ENCODE results near the gene GMDS.

- TF ChIP-seq, protein P1, sequence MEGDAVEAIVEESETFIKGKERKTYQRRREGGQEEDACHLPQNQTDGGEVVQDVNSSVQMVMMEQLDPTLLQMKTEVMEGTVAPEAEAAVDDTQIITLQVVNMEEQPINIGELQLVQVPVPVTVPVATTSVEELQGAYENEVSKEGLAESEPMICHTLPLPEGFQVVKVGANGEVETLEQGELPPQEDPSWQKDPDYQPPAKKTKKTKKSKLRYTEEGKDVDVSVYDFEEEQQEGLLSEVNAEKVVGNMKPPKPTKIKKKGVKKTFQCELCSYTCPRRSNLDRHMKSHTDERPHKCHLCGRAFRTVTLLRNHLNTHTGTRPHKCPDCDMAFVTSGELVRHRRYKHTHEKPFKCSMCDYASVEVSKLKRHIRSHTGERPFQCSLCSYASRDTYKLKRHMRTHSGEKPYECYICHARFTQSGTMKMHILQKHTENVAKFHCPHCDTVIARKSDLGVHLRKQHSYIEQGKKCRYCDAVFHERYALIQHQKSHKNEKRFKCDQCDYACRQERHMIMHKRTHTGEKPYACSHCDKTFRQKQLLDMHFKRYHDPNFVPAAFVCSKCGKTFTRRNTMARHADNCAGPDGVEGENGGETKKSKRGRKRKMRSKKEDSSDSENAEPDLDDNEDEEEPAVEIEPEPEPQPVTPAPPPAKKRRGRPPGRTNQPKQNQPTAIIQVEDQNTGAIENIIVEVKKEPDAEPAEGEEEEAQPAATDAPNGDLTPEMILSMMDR (conservative IDR thresholded peaks at IDR 0.05; ENCODE audit: low read length), result no peak
- no peak for TF ChIP-seq EZH2phosphoT487 (IDR thresholded peaks at IDR 0.05; ENCODE audit: borderline replicate concordance)
Measured at GRCh38 chr6:1589208-1589607, 656.2 kb downstream of the GMDS start.

Measured in Loucy (cell line).